Osteoblast (primary cell): Measurements from ENCODE around the gene AGTPBP1. TPM values are rescaled to one million over a fixed set of nuclear protein-coding genes. Genes with fewer than 3 reads are reported as not detected.

ENCODE experiments used
- DNase-seq: peaks from one replicate; pipeline ENCODE4 v3.0.0; 2011; ENCODE audit warnings: low spot score, mixed read lengths; ENCODE audit not compliant: insufficient read length; ENCODE audit errors: missing footprints
- H2AFZ ChIP-seq: 2 replicates; pipeline ENCODE4 v1.6.0; 2011; ENCODE audit warnings: mild to moderate bottlenecking, low read length
- H3K27ac ChIP-seq: 2 replicates; pipeline ENCODE4 v1.5.1; 2011; ENCODE audit warnings: mild to moderate bottlenecking, low read depth, low read length, moderate library complexity
- H3K27me3 ChIP-seq: 2 replicates; pipeline ENCODE4 v1.6.0; 2012; ENCODE audit warnings: mild to moderate bottlenecking, control low read depth, inconsistent platforms, low read length, moderate library complexity; ENCODE audit not compliant: insufficient read depth
- H3K36me3 ChIP-seq: 2 replicates; pipeline ENCODE4 v1.5.1; 2011; ENCODE audit warnings: mild to moderate bottlenecking, low read length, control low read depth, moderate library complexity; ENCODE audit not compliant: insufficient read depth
- H3K4me1 ChIP-seq: 2 replicates; pipeline ENCODE4 v1.5.1; 2011; ENCODE audit warnings: mild to moderate bottlenecking, low read length, control low read depth, moderate library complexity; ENCODE audit not compliant: insufficient read depth
- H3K4me2 ChIP-seq: 2 replicates; pipeline ENCODE4 v1.6.0; 2011; ENCODE audit warnings: mild to moderate bottlenecking, low read length; ENCODE audit not compliant: insufficient read depth
- H3K4me3 ChIP-seq: fragments of 200-600 bp; sonication (generic); 3 replicates; pipeline ENCODE4 v1.5.1; 2012; ENCODE audit warnings: mild to moderate bottlenecking, low read length, inconsistent platforms; ENCODE audit not compliant: insufficient read depth
- H3K79me2 ChIP-seq: 2 replicates; pipeline ENCODE4 v1.6.0; 2012; ENCODE audit warnings: mild to moderate bottlenecking, low read length, control low read depth, inconsistent platforms; ENCODE audit not compliant: insufficient read depth
- H3K9me3 ChIP-seq: 2 replicates; pipeline ENCODE4 v1.5.1; 2011; ENCODE audit warnings: low read depth, low read length, control low read depth
- H4K20me1 ChIP-seq: 2 replicates; pipeline ENCODE4 v1.6.0; 2012; ENCODE audit warnings: mild to moderate bottlenecking, low read length, control low read depth; ENCODE audit not compliant: insufficient read depth
- CTCF ChIP-seq: IDR thresholded peaks from 2 replicates; pipeline ENCODE4 v1.5.1; 2011; ENCODE audit warnings: mild to moderate bottlenecking, low read depth, low read length, moderate library complexity; ENCODE audit errors: extremely low read depth
- total RNA-seq: library from RNA; depleted of rRNA; stranded (reverse); fragments of >200 nt; gene quantifications from 2 replicates; pipeline ENCODE4 v1.2.3, GENCODE V29; 2012

AGTPBP1 gene
- total RNA-seq, 1 donor: 17.0 TPM

GRCh38 chr9:85742597-85742936 lies 813 bp upstream of the AGTPBP1 start:
- Histone ChIP-seq H4K20me1 (no peaks in the 10 kb centered on the region), H2AFZ (peak overlapping the region; percentile 89), H3K36me3 (no peaks in the 10 kb centered on the region), H3K9me3 (no peaks in the 10 kb centered on the region), H3K27me3 (peaks cover 27% of the 10 kb centered on the region), H3K4me1 (peaks cover 16% of the 10 kb centered on the region), H3K27ac (peak overlapping the region; percentile 76), H3K4me2 (peak overlapping the region; percentile 99), H3K79me2 (peaks cover 6% of the 10 kb centered on the region), H3K4me3 (peak overlapping the region; percentile 88)
- peak; percentile 51 for DNase-seq
- TF ChIP-seq CTCF: no peak

GRCh38 chr9:85741095-85741874 lies 469 bp downstream of the AGTPBP1 start:
- peak overlapping the region; percentile 99 for H3K4me2 ChIP-seq
- DNase-seq: peak; percentile 59
- peaks cover 3% of the 10 kb centered on the region for H4K20me1 ChIP-seq
- peaks cover 27% of the 10 kb centered on the region for H3K27me3 ChIP-seq
- peak overlapping the region; percentile 93 for H2AFZ ChIP-seq
- peaks cover 9% of the 10 kb centered on the region for H3K79me2 ChIP-seq
- no peaks in the 10 kb centered on the region for H3K36me3 ChIP-seq
- H3K4me3 ChIP-seq: peak overlapping the region; percentile 88
- no peak overlapping the region for H3K27ac ChIP-seq
- H3K9me3 ChIP-seq: no peaks in the 10 kb centered on the region
- no peak for TF ChIP-seq CTCF
- peaks cover 16% of the 10 kb centered on the region for H3K4me1 ChIP-seq

GRCh38 chr9:85740787-85741094 lies 1.0 kb downstream of the AGTPBP1 start:
- Histone ChIP-seq H3K36me3 (no peaks in the 10 kb centered on the region), H3K4me3 (peak overlapping the region; percentile 88), H3K4me1 (peaks cover 16% of the 10 kb centered on the region), H4K20me1 (peaks cover 3% of the 10 kb centered on the region), H3K27ac (no peak overlapping the region), H2AFZ (peak overlapping the region; percentile 93), H3K4me2 (peak overlapping the region; percentile 99), H3K79me2 (peaks cover 9% of the 10 kb centered on the region), H3K9me3 (no peaks in the 10 kb centered on the region), H3K27me3 (peaks cover 22% of the 10 kb centered on the region)
- no peak for DNase-seq
- no peak for TF ChIP-seq CTCF

- H3K27me3 ChIP-seq: no peaks in the 10 kb centered on the region
- peaks cover 14% of the 10 kb centered on the region for H3K4me1 ChIP-seq
- no peak overlapping the region for H2AFZ ChIP-seq
- H3K79me2 ChIP-seq: peaks cover 9% of the 10 kb centered on the region
- H3K9me3 ChIP-seq: no peaks in the 10 kb centered on the region
- H3K4me3 ChIP-seq: no peak overlapping the region
- H3K36me3 ChIP-seq: no peaks in the 10 kb centered on the region
- no peak overlapping the region for H3K27ac ChIP-seq
- DNase-seq: no peak
- no peak overlapping the region for H3K4me2 ChIP-seq
- peaks cover 3% of the 10 kb centered on the region for H4K20me1 ChIP-seq
- no peak for TF ChIP-seq CTCF
Measured at GRCh38 chr9:85738509-85738908, 3.2 kb downstream of the AGTPBP1 start.
